ENCODE results near the gene LRRC71.

- TF ChIP-seq CTCF (IDR thresholded peaks at IDR 0.05), result no peak
- no peak for TF ChIP-seq POLR2A (IDR thresholded peaks at IDR 0.05)
Measured at GRCh38 chr1:156887734-156888133, 32.7 kb upstream of the LRRC71 start.

All from body of pancreas (tissue), 4 donors.